OCI-LY1 (cell line): ENCODE data around the gene RNU5B-1.

Experiments
- H2AFZ ChIP-seq: fragments of 200-600 bp; sonication (generic), shearing (Covaris generic); 2 replicates; pipeline ENCODE4 v1.6.0; 2014; ENCODE audit warnings: antibody characterized with exemption, mild to moderate bottlenecking, low read length
- H3F3A ChIP-seq: fragments of 200-600 bp; sonication (generic), shearing (Covaris generic); 2 replicates; pipeline ENCODE4 v1.6.0; 2014; ENCODE audit warnings: mild to moderate bottlenecking, antibody characterized with exemption, low read length, moderate library complexity; ENCODE audit not compliant: insufficient read depth
- H3K27ac ChIP-seq: fragments of 200-600 bp; sonication (generic); 2 replicates; pipeline ENCODE4 v1.5.1; 2014; ENCODE audit warnings: low read length, mixed run types, mild to moderate bottlenecking, low read depth; ENCODE audit not compliant: poor library complexity, severe bottlenecking
- H3K27me3 ChIP-seq: fragments of 200-600 bp; sonication (generic); 2 replicates; pipeline ENCODE4 v1.6.0; 2014; ENCODE audit warnings: antibody characterized with exemption, mild to moderate bottlenecking, low read length, moderate library complexity; ENCODE audit not compliant: insufficient read depth
- H3K36me3 ChIP-seq: fragments of 200-600 bp; sonication (generic); 2 replicates; pipeline ENCODE4 v1.6.1; 2014; ENCODE audit warnings: mild to moderate bottlenecking, antibody characterized with exemption, low read length, moderate library complexity, mixed read lengths; ENCODE audit not compliant: insufficient read depth
- H3K4me1 ChIP-seq: fragments of 200-600 bp; sonication (generic); 2 replicates; pipeline ENCODE4 v1.5.1; 2014; ENCODE audit warnings: mild to moderate bottlenecking, low read length, moderate library complexity; ENCODE audit not compliant: insufficient read depth, severe bottlenecking
- H3K4me2 ChIP-seq: fragments of 200-600 bp; sonication (generic), shearing (Covaris generic); 2 replicates; pipeline ENCODE4 v1.6.1; 2014; ENCODE audit warnings: low read length
- H3K4me3 ChIP-seq: fragments of 200-600 bp; sonication (generic); 2 replicates; pipeline ENCODE4 v1.5.1; 2014; ENCODE audit warnings: low read length, low read depth, mild to moderate bottlenecking, mixed read lengths; ENCODE audit not compliant: poor library complexity, severe bottlenecking
- H3K79me2 ChIP-seq: fragments of 200-600 bp; shearing (Covaris generic); 2 replicates; pipeline ENCODE4 v1.6.1; 2016; ENCODE audit warnings: mixed run types, low read length, mixed read lengths; ENCODE audit not compliant: insufficient read depth
- H3K9ac ChIP-seq: fragments of 200-600 bp; sonication (generic), shearing (Covaris generic); 2 replicates; pipeline ENCODE4 v1.6.1; 2014; ENCODE audit warnings: mild to moderate bottlenecking, low read length, mixed read lengths
- H3K9me2 ChIP-seq: fragments of 200-600 bp; sonication (generic), shearing (Covaris generic); 2 replicates; pipeline ENCODE4 v1.6.1; 2014; ENCODE audit warnings: low read depth, mild to moderate bottlenecking, low read length, mixed read lengths
- H3K9me3 ChIP-seq: fragments of 200-600 bp; shearing (Covaris generic); 2 replicates; pipeline ENCODE4 v1.6.1; 2014; ENCODE audit warnings: low read length, mixed read lengths
- H4K20me1 ChIP-seq: fragments of 200-600 bp; sonication (generic), shearing (Covaris generic); 2 replicates; pipeline ENCODE4 v1.6.0; 2016; ENCODE audit warnings: mild to moderate bottlenecking, low read length; ENCODE audit not compliant: insufficient read depth
- CTCF ChIP-seq: fragments of 200-600 bp; sonication (generic), shearing (Covaris generic); IDR thresholded peaks from 2 replicates; pipeline ENCODE4 v1.5.1; 2017; ENCODE audit warnings: mild to moderate bottlenecking, antibody characterized with exemption, low read length, moderate library complexity, mixed read lengths
- EZH2 ChIP-seq: fragments of 200-600 bp; sonication (generic), shearing (Covaris generic); IDR thresholded peaks from 2 replicates; pipeline ENCODE4 v1.8.0; 2017; ENCODE audit warnings: borderline replicate concordance, mixed run types, mild to moderate bottlenecking, antibody characterized with exemption, low read length, moderate library complexity, mixed read lengths

Gene RNU5B-1

GRCh38 chr15:65285291-65286068, 19.0 kb upstream of the RNU5B-1 start:
- H3K9ac ChIP-seq = peak overlapping the region; percentile 81
- no peaks in the 10 kb centered on the region for H4K20me1 ChIP-seq
- H3K36me3 ChIP-seq = no peaks in the 10 kb centered on the region
- no peaks in the 10 kb centered on the region for H3K9me2 ChIP-seq
- no peak overlapping the region for H2AFZ ChIP-seq
- H3K27me3 ChIP-seq = no peaks in the 10 kb centered on the region
- TF ChIP-seq EZH2 (no peak), CTCF (no peak)
- H3K79me2 ChIP-seq = no peaks in the 10 kb centered on the region
- H3K9me3 ChIP-seq = no peaks in the 10 kb centered on the region
- peak overlapping the region; percentile 97 for H3K4me2 ChIP-seq
- peaks cover 20% of the 10 kb centered on the region for H3K4me1 ChIP-seq
- no peak overlapping the region for H3K27ac ChIP-seq
- no peaks in the 10 kb centered on the region for H3F3A ChIP-seq
- peak overlapping the region; percentile 74 for H3K4me3 ChIP-seq

GRCh38 chr15:65286069-65286703, 18.3 kb upstream of the RNU5B-1 start:
- H3K27ac ChIP-seq = no peak overlapping the region
- no peaks in the 10 kb centered on the region for H3K9me2 ChIP-seq
- H2AFZ ChIP-seq = no peak overlapping the region
- no peaks in the 10 kb centered on the region for H3K36me3 ChIP-seq
- no peaks in the 10 kb centered on the region for H3K9me3 ChIP-seq
- no peaks in the 10 kb centered on the region for H3K27me3 ChIP-seq
- H3K4me2 ChIP-seq = peak overlapping the region; percentile 97
- peak overlapping the region; percentile 74 for H3K4me3 ChIP-seq
- H3K79me2 ChIP-seq = no peaks in the 10 kb centered on the region
- no peaks in the 10 kb centered on the region for H4K20me1 ChIP-seq
- H3K9ac ChIP-seq = peak overlapping the region; percentile 81
- peaks cover 20% of the 10 kb centered on the region for H3K4me1 ChIP-seq
- no peak for TF ChIP-seq EZH2
- TF ChIP-seq CTCF = no peak
- H3F3A ChIP-seq = no peaks in the 10 kb centered on the region

- H3K27me3 ChIP-seq = no peaks in the 10 kb centered on the region
- no peak within 1 kb of the TSS for H2AFZ ChIP-seq
- no peaks in the 10 kb centered on the region for H4K20me1 ChIP-seq
- no peaks in the 10 kb centered on the region for H3K9me2 ChIP-seq
- TF ChIP-seq EZH2 (no peak), CTCF (no peak)
- no peaks in the 10 kb centered on the region for H3K36me3 ChIP-seq
- no peaks in the 10 kb centered on the region for H3K79me2 ChIP-seq
- H3F3A ChIP-seq = no peaks in the 10 kb centered on the region
- peak within 1 kb of the TSS; percentile 59 for H3K27ac ChIP-seq
- H3K4me2 ChIP-seq = peak within 1 kb of the TSS; percentile 97
- H3K4me3 ChIP-seq = peak within 1 kb of the TSS; percentile 74
- peaks cover 20% of the 10 kb centered on the region for H3K4me1 ChIP-seq
- peak within 1 kb of the TSS; percentile 81 for H3K9ac ChIP-seq
- no peaks in the 10 kb centered on the region for H3K9me3 ChIP-seq
Measured at GRCh38 chr15:65286704-65287519, 17.6 kb upstream of the RNU5B-1 start, which contains the start of gene PARP16. TSS of gene PARP16 (minus strand) at chr15:65286883. CDS start at chr15:65286426, 457 bp downstream.
